ENCODE data around the gene SAG.

SAG gene

GRCh38 chr2:233384811-233385488, 77.3 kb downstream of the SAG start:
- no peak for DNase-seq

- DNase-seq: no peak
Measured at GRCh38 chr2:233385489-233386044, 78.0 kb downstream of the SAG start.

GRCh38 chr2:233386382-233387041, 78.9 kb downstream of the SAG start:
- DNase-seq: no peak

DNA sequence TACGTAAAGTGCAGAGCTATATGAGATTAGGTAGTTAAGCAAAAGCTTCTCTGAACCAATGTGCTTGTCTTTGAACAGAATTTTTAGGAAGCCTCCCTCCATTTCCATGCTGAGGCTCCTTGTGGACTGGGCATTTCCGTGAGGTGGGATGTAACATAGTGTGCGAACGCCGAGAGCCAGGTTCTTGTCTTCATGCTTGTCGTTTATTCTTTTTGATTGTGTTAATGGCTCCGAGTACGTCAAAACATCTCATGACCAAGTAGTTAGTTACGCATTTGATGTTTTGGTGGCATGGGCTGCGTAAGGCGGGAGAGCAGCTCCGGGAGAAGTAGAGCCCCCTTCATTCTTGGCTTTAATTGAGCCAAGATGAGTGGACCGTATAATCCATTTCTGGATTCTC, 79.6 kb downstream of the SAG start:
- no peak for DNase-seq

- DNase-seq: no peak
Measured at GRCh38 chr2:233387667-233388528, 80.3 kb downstream of the SAG start.

GRCh38 chr2:233389601-233390125, 82.0 kb downstream of the SAG start:
- no peak for DNase-seq

GRCh38 chr2:233395687-233396086, 88.1 kb downstream of the SAG start:
- DNase-seq: no peak
